HTR-8/SVneo (cell line): ENCODE results near the gene CCDC136.
A peak's percentile ranks its signal among the peaks of the same experiment; 100 is the strongest.

ENCODE experiments used
- DNase-seq: peaks from one replicate; pipeline ENCODE4 v3.0.0; 2011; ENCODE audit warnings: low spot score, mixed read lengths; ENCODE audit not compliant: insufficient read length
- FAIRE-seq: peaks from 2 replicates; lab custom pipeline; 2011; peaks lifted over from hg19 to GRCh38; lab: Jason Lieb, UNC

The CCDC136 gene

DNA sequence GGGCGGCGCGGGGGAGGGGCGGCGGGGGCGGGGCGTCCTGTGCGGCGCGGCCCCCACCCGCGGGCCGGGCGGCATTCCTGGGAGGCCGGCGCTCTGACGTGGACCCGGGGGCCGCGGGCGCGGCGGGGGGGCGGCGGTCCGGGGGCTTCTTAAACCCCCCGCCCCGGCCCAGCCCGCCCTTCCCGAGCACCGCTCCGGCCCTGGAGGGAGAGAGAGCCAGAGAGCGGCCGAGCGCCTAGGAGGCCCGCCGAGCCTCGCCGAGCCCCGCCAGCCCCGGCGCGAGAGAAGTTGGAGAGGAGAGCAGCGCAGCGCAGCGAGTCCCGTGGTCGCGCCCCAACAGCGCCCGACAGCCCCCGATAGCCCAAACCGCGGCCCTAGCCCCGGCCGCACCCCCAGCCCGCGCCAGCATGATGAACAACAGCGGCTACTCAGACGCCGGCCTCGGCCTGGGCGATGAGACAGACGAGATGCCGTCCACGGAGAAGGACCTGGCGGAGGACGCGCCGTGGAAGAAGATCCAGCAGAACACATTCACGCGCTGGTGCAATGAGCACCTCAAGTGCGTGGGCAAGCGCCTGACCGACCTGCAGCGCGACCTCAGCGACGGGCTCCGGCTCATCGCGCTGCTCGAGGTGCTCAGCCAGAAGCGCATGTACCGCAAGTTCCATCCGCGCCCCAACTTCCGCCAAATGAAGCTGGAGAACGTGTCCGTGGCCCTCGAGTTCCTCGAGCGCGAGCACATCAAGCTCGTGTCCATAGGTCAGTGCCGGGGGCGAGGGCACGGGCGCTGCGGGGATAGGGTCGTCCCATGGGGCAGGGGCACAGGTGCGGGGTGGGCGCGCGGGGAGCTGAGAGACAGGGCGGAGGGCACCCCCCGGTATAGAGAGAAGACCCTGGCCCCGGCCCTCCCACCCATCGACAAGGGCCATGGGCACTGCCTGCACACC lies 38.7 kb downstream of the CCDC136 start, which contains the start of gene FLNC:
Gene FLNC, plus strand, starts transcription at position 176 of the 947 bp plus-strand sequence. Its CDS starts 232 bp downstream, at position 408.
- FAIRE-seq (no peak), DNase-seq (peak; percentile 59)

DNA sequence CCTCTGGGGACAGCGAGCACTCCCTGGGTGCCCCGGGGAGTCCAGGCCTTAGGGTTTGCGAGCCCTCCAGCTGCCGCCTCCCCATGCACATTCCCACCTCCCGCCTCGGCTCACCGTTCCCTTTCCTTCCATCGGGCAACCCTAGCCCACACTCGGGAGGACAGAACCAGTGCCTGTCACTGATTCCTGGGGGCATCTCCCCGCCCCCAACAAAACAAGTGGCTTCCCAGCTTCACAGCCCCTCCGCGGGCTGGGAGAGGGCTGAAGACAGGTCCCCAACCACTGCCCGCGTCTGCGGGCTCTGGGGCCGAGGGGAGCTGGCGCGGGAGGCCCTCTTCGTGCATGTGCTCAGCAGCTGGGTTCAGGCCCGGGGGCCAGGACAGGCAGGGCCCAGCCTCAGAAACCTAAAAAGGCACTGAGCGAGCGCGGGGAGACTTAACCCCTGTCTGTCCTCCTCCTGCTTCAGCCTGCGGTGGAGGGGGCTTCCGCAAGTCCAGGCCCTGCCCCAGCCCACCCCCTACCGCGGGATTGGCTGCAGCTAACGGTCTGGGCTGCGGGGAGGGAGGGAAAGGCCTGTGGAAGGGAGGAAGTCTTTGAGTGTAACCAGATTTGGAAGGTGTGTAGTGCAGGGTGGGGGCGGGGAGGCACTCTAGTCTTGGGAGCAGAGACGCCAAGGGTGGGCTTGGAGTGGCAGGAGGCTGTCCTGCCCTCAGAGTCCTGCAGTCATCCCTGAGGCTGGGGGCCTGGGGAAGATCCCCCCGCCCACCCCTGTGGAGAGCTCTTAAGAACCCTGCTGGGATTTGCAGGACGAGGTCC lies 39.6 kb downstream of the CCDC136 start:
- DNase-seq (peak; percentile 48), FAIRE-seq (no peak)

GRCh38 chr7:128831994-128832879 lies 40.5 kb downstream of the CCDC136 start:
- FAIRE-seq (no peak), DNase-seq (no peak)

- no peak for FAIRE-seq
- no peak for DNase-seq
Measured at GRCh38 chr7:128832880-128833147, 41.0 kb downstream of the CCDC136 start.

DNA sequence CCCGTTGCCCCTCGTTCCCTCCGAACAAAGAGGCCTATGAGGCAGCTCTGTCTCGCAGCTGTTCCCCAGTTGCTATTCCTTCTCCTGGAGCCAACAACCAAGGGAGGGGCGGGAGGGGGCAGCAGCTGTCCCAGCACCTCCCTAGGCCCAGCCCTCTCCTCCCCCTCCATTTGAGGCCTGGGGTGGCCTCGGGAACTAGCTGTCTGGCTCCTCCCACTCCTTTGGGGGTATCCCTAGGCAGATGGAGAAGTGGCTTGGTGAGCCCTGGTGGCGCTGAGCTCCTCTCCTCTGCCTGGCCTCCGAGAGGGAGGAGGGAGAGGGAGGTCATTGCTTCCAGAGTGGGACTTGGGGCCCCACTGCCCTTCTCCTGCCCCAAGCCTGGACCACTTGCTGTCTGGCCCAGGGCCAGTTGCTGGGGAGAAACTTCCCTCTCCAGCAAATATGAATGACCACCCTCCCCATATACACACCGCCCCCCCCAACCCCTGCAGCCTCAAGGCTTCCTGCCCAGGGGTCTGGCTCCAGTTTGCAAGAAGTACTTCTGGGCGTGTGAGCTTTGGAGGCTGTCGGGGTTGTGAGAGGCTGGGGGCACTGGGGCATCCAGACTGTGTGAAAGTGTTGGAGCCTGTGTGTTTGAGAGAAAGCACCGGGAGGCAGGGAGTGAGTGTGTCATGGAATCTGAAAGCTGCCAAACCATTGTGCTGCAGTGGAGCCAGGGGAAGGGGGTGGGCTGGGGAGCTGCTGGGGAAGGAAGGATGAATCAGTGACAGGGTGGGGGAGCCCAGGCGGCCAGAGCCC lies 41.6 kb downstream of the CCDC136 start:
- DNase-seq: no peak
- FAIRE-seq: no peak

GRCh38 chr7:128833946-128834325 lies 42.2 kb downstream of the CCDC136 start:
- no peak for FAIRE-seq
- no peak for DNase-seq

DNA sequence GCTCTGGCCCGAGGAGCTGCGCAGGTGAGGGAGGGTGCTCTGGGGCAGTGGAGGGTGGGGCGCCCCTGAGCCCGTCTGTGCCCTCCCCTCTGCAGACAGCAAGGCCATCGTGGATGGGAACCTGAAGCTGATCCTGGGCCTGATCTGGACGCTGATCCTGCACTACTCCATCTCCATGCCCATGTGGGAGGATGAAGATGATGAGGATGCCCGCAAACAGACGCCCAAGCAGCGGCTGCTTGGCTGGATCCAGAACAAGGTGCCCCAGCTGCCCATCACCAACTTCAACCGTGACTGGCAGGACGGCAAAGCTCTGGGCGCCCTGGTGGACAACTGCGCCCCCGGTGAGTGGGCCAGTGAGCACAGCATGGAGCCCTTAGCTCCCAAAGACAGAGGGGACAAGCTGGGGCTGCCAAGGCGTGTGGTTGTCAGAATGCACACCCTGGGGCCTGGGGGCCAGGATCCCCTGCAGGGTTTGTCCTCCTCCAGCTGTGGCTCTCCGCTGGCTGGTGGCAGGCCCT lies 43.5 kb downstream of the CCDC136 start:
- DNase-seq (no peak), FAIRE-seq (no peak)

DNA sequence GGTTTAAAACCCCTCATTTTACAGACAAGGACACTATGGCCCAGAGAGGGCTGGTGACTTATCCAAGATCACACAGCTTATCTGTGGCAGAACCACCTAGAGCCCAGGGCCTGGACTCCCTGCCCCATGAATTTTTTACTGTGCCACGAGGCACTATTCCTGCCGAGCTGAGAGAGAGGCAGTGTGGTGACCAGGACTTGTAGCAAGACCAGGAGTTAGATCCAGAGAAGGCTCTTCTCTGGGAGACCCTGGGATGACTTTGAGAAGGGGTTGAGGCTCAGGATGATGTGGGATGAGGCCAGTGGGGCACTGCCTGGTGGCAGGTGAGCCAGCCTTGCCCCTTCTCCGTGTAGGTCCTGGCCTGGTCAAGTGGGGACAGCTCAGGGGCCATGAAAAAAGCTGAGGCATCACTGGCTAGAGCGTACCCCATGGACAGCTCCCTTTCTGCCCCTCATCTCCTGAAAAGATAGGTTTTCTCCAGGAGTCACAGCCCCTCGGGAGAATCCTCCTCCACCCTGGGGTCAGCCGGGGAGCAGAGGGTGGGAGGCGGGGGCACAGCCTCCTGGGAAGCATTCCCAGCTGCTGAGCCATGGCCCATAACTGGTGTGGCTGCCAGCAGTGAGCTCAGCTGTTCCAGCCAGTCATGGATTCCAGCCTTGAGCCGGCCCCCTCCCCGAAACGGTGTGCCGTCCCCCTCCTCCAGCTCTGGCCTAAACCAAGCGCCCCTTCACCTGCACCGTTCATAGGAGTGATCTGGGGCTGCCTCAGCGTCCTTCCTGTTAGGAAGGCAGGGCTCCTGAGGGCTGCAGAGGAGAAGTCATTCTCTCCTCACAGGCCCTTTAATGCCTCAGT lies 44.2 kb downstream of the CCDC136 start:
- no peak for FAIRE-seq
- no peak for DNase-seq

DNA sequence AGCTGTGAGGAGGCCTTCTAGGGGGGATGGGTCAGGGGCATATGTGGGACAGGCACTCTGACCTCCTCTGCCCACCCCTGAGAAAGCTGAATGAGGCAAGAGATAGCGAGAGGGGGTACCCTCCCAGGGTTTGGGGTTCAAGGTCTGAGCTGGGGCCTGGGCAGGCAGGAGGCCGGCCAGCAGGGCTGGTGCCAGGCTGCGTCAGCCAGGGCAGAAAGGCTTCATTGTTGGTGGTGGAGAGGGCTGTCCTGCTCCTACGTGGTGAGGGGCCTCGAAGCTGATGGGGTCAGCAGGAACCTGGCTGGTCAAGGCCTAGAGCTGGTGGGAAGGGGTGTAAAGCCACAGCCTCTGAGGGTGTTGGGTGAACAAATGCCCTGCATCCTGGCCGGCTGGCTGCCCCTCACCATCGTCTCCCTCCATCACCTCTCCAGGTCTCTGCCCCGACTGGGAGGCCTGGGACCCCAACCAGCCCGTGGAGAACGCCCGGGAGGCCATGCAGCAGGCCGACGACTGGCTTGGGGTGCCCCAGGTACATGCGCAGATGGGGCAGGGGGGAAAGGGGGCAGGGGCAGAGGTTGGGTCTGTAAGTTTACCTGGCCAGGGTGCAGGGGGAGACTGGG lies 45.1 kb downstream of the CCDC136 start:
- DNase-seq (no peak), FAIRE-seq (no peak)

DNA sequence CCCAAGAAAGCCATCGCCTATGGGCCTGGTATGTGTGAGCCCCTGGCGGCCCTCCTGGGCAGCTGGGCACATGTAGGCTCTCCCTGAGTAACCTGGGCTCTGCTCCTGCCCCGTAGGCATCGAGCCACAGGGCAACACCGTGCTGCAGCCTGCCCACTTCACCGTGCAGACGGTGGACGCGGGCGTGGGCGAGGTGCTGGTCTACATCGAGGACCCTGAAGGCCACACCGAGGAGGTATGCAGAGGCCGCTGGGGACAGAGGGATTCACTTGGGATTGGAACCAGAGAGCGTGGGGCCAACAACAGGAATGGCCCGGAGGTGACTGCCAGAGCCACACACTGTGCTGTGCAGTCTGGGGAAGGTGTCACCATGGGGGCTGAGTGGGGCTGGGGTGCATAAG lies 45.8 kb downstream of the CCDC136 start:
- FAIRE-seq: no peak
- DNase-seq: no peak

GRCh38 chr7:128838109-128838779 lies 46.5 kb downstream of the CCDC136 start:
- FAIRE-seq: no peak
- no peak for DNase-seq

DNA sequence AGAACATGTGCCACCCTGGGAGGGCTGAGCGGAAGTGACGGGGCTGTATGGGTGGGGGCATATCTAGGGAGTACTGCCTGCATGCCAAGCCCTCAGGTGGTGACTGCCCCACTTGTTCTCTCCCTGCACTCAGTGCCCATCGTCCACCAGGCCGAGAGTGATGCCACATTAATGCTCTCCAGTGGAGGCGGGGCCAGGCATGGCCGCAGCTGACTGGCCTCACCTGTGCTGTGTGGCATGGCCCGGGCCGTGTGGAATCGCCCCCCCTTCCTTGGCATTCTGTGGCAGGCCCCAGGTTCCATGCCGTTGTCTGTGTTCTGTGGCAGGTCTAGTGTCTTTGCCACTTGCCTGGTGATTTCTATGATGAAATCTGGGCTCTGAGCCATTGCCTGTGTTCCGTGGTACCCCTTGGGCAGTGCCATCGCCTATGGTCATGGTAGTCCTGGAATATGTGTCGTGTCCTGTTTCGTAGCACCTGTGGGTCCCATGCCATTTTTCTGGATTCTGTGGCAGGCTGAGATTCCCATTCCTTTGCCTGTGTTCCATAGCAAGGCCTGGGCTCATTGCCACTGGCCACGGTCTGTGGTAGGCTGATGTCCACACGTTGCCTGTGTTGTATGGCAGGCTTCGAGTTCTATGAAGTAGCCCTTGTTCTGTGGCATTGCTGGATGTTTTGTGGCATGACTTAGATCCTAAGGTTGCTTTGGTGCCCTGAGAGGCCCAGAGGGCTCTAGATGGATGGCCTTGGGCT lies 47.4 kb downstream of the CCDC136 start:
- DNase-seq: no peak
- no peak for FAIRE-seq

- FAIRE-seq (no peak), DNase-seq (no peak)
Measured at GRCh38 chr7:128839751-128840177, 48.0 kb downstream of the CCDC136 start.

- no peak for DNase-seq
- FAIRE-seq: no peak
Measured at GRCh38 chr7:128840326-128841170, 48.8 kb downstream of the CCDC136 start.

GRCh38 chr7:128841171-128841690 lies 49.5 kb downstream of the CCDC136 start:
- no peak for FAIRE-seq

More at GRCh38 chr7:128841171-128841690, 49.5 kb downstream of the CCDC136 start:
- DNase-seq: no peak
